GM12892 (cell line): ENCODE results near the gene CPZ.

ENCODE experiments used
- DNase-seq: peaks from one replicate; pipeline ENCODE4 v3.0.0; 2011; ENCODE audit not compliant: insufficient read length
- FAIRE-seq: peaks from 2 replicates; lab custom pipeline; 2011; peaks lifted over from hg19 to GRCh38; lab: Jason Lieb, UNC
- POLR2A ChIP-seq: IDR thresholded peaks from 2 replicates; pipeline ENCODE4 v1.6.1; 2011; ENCODE audit warnings: low read depth, low read length, control low read depth
- POLR2AphosphoS5 ChIP-seq: IDR thresholded peaks from 2 replicates; pipeline ENCODE4 v1.6.1; 2011; ENCODE audit warnings: low read depth, low read length, control low read depth
- TAF1 ChIP-seq: IDR thresholded peaks from 2 replicates; pipeline ENCODE4 v1.6.1; 2011; ENCODE audit warnings: low read depth, mild to moderate bottlenecking, control low read depth, low read length, borderline replicate concordance

CPZ gene

GRCh38 chr4:8655411-8656184 is 63.0 kb downstream of the CPZ start:
- TF ChIP-seq POLR2AphosphoS5 (no peak), POLR2A (no peak), TAF1 (no peak)
- FAIRE-seq (no peak), DNase-seq (no peak)

GRCh38 chr4:8656185-8656517 is 63.6 kb downstream of the CPZ start:
- DNase-seq (no peak), FAIRE-seq (no peak)
- TF ChIP-seq TAF1 (no peak), POLR2AphosphoS5 (no peak), POLR2A (no peak)

- no peak for FAIRE-seq
- DNase-seq = no peak
- TF ChIP-seq POLR2A (no peak), POLR2AphosphoS5 (no peak), TAF1 (no peak)
Measured at GRCh38 chr4:8656711-8657380, 64.3 kb downstream of the CPZ start.

- TF ChIP-seq POLR2A = no peak
- no peak for TF ChIP-seq TAF1
- no peak for TF ChIP-seq POLR2AphosphoS5
- no peak for DNase-seq
- no peak for FAIRE-seq
Measured at GRCh38 chr4:8657381-8658088, 65.0 kb downstream of the CPZ start.

GRCh38 chr4:8662776-8663175 is 70.2 kb downstream of the CPZ start:
- FAIRE-seq (no peak), DNase-seq (no peak)
- no peak for TF ChIP-seq POLR2A
- TF ChIP-seq POLR2AphosphoS5 = no peak
- no peak for TF ChIP-seq TAF1

GRCh38 chr4:8664031-8664805 is 71.7 kb downstream of the CPZ start:
- no peak for FAIRE-seq

GRCh38 chr4:8664976-8665375 is 72.4 kb downstream of the CPZ start:
- DNase-seq (no peak), FAIRE-seq (no peak)
- TF ChIP-seq POLR2AphosphoS5 = no peak
- no peak for TF ChIP-seq POLR2A
- TF ChIP-seq TAF1 = no peak

More at GRCh38 chr4:8664031-8664805, 71.7 kb downstream of the CPZ start:
- TF ChIP-seq POLR2A (no peak), TAF1 (no peak), POLR2AphosphoS5 (no peak)
- no peak for DNase-seq

- FAIRE-seq (no peak), DNase-seq (no peak)
- TF ChIP-seq TAF1 (no peak), POLR2AphosphoS5 (no peak), POLR2A (no peak)
Measured at GRCh38 chr4:8665406-8666360, 73.1 kb downstream of the CPZ start.

GRCh38 chr4:8666581-8666980 is 74.0 kb downstream of the CPZ start:
- FAIRE-seq (no peak), DNase-seq (no peak)
- no peak for TF ChIP-seq POLR2AphosphoS5
- TF ChIP-seq TAF1 = no peak
- no peak for TF ChIP-seq POLR2A
